ENCODE results near the gene BTBD17. TPM values are rescaled to one million over a fixed set of nuclear protein-coding genes. Genes with fewer than 3 reads are reported as not detected.

Gene BTBD17
- total RNA-seq, 1 donor from 2014 or later: not detected

GRCh38 chr17:74358697-74359096 is 3.0 kb downstream of the BTBD17 start:
- Mint-ChIP-seq H3K27me3 (peaks cover 40% of the 10 kb centered on the region), H3K4me3 (no peak overlapping the region), H3K9me3 (no peaks in the 10 kb centered on the region), H3K4me1 (peaks cover 8% of the 10 kb centered on the region), H3K36me3 (ENCODE audit: low read depth) (peaks cover 2% of the 10 kb centered on the region), H3K27ac (no peak overlapping the region)
- intact Hi-C loops (cut with micrococcal nuclease): no loop called here
- DNase-seq: no peak

GRCh38 chr17:74357466-74357809 is 4.2 kb downstream of the BTBD17 start:
- intact Hi-C loops (cut with micrococcal nuclease): no loop called here
- Mint-ChIP-seq H3K27me3 (peaks cover 49% of the 10 kb centered on the region), H3K36me3 (ENCODE audit: low read depth) (peaks cover 2% of the 10 kb centered on the region), H3K4me3 (no peak overlapping the region), H3K9me3 (no peaks in the 10 kb centered on the region), H3K4me1 (peaks cover 8% of the 10 kb centered on the region), H3K27ac (no peak overlapping the region)
- DNase-seq: no peak

DNA sequence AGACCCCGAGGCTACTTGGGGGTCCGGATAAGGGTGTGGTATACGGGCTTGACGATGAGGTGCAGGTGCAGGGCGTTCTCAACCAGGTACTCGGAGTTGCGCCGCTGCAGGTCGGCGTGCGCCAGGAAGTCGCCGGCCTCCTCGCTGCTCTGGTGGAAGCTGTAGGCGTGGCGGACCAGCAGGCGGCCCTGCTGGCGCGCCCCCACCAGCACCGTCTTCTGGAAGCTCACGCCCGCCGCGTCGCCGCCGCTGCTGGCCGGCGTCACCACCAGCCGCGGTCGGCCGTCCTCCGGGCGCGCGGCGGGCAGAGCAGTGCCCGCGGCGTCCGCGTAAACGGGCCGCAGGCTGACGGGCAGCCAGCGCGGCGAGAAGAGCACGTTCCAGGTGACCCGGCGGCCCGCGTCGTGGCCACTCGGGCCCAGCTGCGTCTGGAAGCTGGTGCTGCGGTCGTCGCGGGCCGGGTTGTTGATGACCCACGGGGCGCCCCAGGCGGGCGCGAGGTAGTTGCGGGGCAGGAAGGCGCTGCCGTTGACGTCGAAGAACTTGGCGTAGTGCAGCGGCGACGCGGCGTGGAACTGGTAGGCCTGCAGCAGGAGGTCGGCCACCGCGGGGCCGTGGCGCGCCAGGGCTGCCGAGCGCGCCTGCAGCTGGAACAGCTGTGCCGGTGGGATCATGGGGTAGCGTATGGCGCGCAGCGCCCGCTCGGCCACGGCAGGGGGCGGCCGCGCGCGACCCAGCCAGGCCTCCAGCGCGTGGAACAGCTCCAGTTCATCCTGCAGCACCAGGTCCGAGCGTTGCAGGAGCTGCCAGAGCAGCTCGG is 4.8 kb downstream of the BTBD17 start:
- H3K9me3 Mint-ChIP-seq: no peaks in the 10 kb centered on the region
- peaks cover 53% of the 10 kb centered on the region for H3K27me3 Mint-ChIP-seq
- H3K4me3 Mint-ChIP-seq: no peak overlapping the region
- H3K36me3 Mint-ChIP-seq (ENCODE audit: low read depth): peaks cover 2% of the 10 kb centered on the region
- H3K4me1 Mint-ChIP-seq: peaks cover 9% of the 10 kb centered on the region
- intact Hi-C loops (cut with micrococcal nuclease): loop anchor here (1.0 kb wide), 1 partner anchor 56 kb away; no protein-coding TSS in a partner anchor
- no peak overlapping the region for H3K27ac Mint-ChIP-seq
- DNase-seq: peak; percentile 69

GRCh38 chr17:74355065-74355464 is 6.6 kb downstream of the BTBD17 start:
- no peak for DNase-seq
- Mint-ChIP-seq H3K4me3 (no peak overlapping the region), H3K36me3 (ENCODE audit: low read depth) (peaks cover 2% of the 10 kb centered on the region), H3K27me3 (peaks cover 61% of the 10 kb centered on the region), H3K4me1 (peaks cover 9% of the 10 kb centered on the region), H3K27ac (no peak overlapping the region), H3K9me3 (no peaks in the 10 kb centered on the region)
- intact Hi-C loops (cut with micrococcal nuclease): loop anchor here (2.0 kb wide), 1 partner anchor 48 kb away; no protein-coding TSS in a partner anchor

GRCh38 chr17:74354561-74354960 is 7.1 kb downstream of the BTBD17 start:
- Mint-ChIP-seq H3K36me3 (ENCODE audit: low read depth) (peaks cover 2% of the 10 kb centered on the region), H3K9me3 (no peaks in the 10 kb centered on the region), H3K4me3 (no peak overlapping the region), H3K27me3 (peaks cover 63% of the 10 kb centered on the region), H3K4me1 (peaks cover 9% of the 10 kb centered on the region), H3K27ac (no peak overlapping the region)
- DNase-seq: no peak
- intact Hi-C loops (cut with micrococcal nuclease): loop anchor here (1.0 to 2.0 kb wide), 2 partner anchors 48 to 141 kb away; partner anchors contain the start of gene TTYH2

DNA sequence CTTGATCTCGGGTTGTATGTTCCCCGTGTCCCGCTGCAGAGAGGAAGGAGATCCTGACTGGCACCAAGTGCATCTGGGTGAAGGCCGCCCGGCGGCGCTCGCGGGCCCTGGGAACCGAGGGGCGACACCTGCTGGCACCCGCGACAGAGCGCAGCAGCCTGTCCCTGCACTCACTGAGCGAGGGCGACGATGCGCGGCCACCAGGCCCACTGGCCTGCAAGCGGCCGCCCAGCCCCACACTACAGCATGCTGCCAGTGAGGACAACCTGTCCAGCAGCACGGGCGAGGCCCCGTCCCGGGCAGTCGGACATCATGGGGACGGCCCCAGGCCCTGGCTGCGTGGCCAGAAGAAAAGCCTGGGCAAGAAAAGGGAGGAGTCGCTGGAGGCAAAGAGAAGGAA is 7.5 kb downstream of the BTBD17 start:
- peak; percentile 89 for DNase-seq
- H3K27ac Mint-ChIP-seq: no peak overlapping the region
- H3K4me3 Mint-ChIP-seq: no peak overlapping the region
- H3K4me1 Mint-ChIP-seq: peaks cover 9% of the 10 kb centered on the region
- no peaks in the 10 kb centered on the region for H3K9me3 Mint-ChIP-seq
- intact Hi-C loops (cut with micrococcal nuclease): loop anchor here (1.0 to 2.0 kb wide), 2 partner anchors 47 to 141 kb away; partner anchors contain the start of gene TTYH2
- peaks cover 62% of the 10 kb centered on the region for H3K27me3 Mint-ChIP-seq
- H3K36me3 Mint-ChIP-seq (ENCODE audit: low read depth): peaks cover 2% of the 10 kb centered on the region

DNA sequence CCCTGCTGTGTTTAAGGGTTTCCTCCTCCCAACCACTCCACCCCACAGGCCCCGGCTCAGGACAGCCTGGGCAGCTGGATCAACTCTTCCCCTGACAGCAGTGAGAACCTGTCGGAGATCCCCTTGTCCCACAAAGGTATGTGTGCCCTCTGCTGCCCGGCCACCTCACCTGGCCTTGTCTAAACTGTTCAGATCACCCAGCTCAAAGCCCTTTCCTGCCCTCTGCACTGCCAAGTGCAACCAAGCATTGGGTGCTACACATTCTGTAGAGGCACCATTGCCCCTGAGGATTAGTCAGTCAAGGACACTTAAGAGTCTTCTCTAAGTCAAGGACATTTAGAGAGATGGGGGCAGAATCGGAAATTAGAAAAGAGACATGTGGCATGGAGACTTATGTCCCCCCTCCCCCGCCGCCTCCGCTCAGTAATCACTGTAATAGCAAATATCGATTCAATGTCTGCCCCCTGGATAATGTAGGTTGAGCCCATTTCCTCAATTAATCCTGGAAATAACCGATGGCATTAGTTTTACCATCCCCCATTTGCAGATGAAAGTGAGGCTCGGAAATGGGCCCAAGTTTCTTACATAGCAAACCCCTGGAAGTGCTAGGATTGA is 8.1 kb downstream of the BTBD17 start:
- H3K4me3 Mint-ChIP-seq: no peak overlapping the region
- intact Hi-C loops (cut with micrococcal nuclease): loop anchor here (1.0 to 2.0 kb wide), 2 partner anchors 47 to 140 kb away; partner anchors contain the start of gene TTYH2
- DNase-seq: no peak
- no peak overlapping the region for H3K27ac Mint-ChIP-seq
- peaks cover 62% of the 10 kb centered on the region for H3K27me3 Mint-ChIP-seq
- no peaks in the 10 kb centered on the region for H3K9me3 Mint-ChIP-seq
- peaks cover 9% of the 10 kb centered on the region for H3K4me1 Mint-ChIP-seq
- peaks cover 1% of the 10 kb centered on the region for H3K36me3 Mint-ChIP-seq (ENCODE audit: low read depth)

DNA sequence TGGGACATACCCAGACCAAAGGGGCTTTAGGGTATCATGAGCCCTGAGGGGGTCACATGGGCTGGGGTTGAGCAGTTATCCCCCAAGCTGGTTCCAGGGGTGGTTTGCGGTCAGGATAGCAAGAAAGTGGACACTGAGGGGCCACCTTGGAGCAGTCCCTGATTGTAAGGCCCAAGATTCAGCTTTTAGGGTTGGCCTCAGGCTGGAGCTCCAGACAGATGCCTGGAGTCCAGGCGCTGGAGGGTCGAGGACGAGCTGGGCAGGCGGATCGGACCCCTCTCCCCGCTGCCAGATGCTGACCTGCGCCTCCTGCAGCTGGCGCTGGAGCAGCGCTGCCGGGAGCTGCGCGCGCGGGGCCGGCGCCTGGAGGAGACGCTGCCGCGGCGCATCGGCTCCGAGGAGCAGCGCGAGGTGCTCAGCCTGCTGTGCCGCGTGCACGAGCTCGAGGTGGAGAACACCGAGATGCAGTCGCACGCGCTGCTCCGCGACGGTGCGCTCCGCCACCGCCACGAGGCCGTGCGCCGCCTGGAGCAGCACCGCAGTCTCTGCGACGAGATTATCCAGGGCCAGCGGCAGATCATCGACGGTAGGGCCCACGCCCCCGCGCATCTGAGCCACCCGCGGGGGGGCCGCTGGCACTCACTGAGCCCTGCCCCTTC is 10.0 kb downstream of the BTBD17 start:
- no peak overlapping the region for H3K27ac Mint-ChIP-seq
- H3K9me3 Mint-ChIP-seq: no peaks in the 10 kb centered on the region
- DNase-seq: peak; percentile 70
- no peak overlapping the region for H3K4me3 Mint-ChIP-seq
- peaks cover 60% of the 10 kb centered on the region for H3K27me3 Mint-ChIP-seq
- intact Hi-C loops (cut with micrococcal nuclease): no loop called here
- peaks cover 7% of the 10 kb centered on the region for H3K4me1 Mint-ChIP-seq
- no peaks in the 10 kb centered on the region for H3K36me3 Mint-ChIP-seq (ENCODE audit: low read depth)

- intact Hi-C loops (cut with micrococcal nuclease): no loop called here
- H3K27ac Mint-ChIP-seq: no peak overlapping the region
- H3K36me3 Mint-ChIP-seq (ENCODE audit: low read depth): no peaks in the 10 kb centered on the region
Observed at GRCh38 chr17:74350486-74350885, 11.2 kb downstream of the BTBD17 start.

DNA sequence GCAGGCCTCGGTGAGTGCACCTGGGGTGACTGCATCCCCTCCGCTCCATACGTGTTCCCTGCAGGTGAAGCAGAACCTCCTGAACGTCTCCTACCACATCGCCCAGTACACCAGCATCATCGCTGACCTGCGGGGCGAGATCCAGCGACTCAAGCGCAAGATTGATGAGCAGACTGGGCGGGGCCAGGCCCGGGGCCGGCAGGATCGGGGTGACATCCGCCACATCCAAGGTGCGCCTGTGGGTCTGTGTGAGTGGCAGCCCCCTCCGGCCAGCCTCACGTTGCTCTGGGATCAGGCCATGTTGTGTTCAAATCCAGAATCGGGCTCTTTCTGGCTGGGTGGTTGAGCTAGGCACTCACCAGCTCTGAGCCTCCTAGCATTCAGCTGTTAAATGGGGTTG is 12.5 kb downstream of the BTBD17 start:
- DNase-seq: no peak
- intact Hi-C loops (cut with micrococcal nuclease): no loop called here
- H3K27me3 Mint-ChIP-seq: peaks cover 40% of the 10 kb centered on the region

More at GRCh38 chr17:74350486-74350885, 11.2 kb downstream of the BTBD17 start:
- no peak for DNase-seq
- Mint-ChIP-seq H3K4me3 (no peak overlapping the region), H3K9me3 (no peaks in the 10 kb centered on the region), H3K4me1 (peaks cover 7% of the 10 kb centered on the region), H3K27me3 (peaks cover 50% of the 10 kb centered on the region)

DNA sequence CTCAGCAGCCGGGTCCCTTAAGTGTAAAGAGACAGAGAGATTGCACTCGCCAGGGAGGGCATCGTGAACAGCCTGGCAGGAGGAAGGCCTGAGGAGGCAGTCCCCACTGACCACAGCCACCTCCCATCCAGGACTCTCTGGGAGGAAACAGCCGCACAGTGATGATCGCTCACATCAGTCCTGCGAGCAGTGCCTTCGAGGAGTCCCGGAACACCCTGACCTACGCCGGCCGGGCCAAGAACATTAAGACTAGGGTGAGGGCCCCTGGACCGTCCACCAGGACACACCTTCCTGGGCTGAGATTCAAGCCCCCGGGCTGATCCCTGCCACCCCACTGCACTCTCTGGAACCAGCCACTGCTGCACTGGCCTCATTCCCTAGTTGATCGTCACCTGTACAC is 14.0 kb downstream of the BTBD17 start:
- intact Hi-C loops (cut with micrococcal nuclease): no loop called here
- no peak for DNase-seq
- no peaks in the 10 kb centered on the region for H3K9me3 Mint-ChIP-seq
- no peak overlapping the region for H3K4me3 Mint-ChIP-seq
- H3K4me1 Mint-ChIP-seq: peaks cover 2% of the 10 kb centered on the region
- no peak overlapping the region for H3K27ac Mint-ChIP-seq
- H3K36me3 Mint-ChIP-seq (ENCODE audit: low read depth): no peaks in the 10 kb centered on the region
- peaks cover 25% of the 10 kb centered on the region for H3K27me3 Mint-ChIP-seq

More for the DNA sequence above, 12.5 kb downstream of the BTBD17 start:
- Mint-ChIP-seq H3K4me1 (peaks cover 6% of the 10 kb centered on the region), H3K4me3 (no peak overlapping the region), H3K9me3 (no peaks in the 10 kb centered on the region), H3K27ac (no peak overlapping the region), H3K36me3 (ENCODE audit: low read depth) (no peaks in the 10 kb centered on the region)

DNA sequence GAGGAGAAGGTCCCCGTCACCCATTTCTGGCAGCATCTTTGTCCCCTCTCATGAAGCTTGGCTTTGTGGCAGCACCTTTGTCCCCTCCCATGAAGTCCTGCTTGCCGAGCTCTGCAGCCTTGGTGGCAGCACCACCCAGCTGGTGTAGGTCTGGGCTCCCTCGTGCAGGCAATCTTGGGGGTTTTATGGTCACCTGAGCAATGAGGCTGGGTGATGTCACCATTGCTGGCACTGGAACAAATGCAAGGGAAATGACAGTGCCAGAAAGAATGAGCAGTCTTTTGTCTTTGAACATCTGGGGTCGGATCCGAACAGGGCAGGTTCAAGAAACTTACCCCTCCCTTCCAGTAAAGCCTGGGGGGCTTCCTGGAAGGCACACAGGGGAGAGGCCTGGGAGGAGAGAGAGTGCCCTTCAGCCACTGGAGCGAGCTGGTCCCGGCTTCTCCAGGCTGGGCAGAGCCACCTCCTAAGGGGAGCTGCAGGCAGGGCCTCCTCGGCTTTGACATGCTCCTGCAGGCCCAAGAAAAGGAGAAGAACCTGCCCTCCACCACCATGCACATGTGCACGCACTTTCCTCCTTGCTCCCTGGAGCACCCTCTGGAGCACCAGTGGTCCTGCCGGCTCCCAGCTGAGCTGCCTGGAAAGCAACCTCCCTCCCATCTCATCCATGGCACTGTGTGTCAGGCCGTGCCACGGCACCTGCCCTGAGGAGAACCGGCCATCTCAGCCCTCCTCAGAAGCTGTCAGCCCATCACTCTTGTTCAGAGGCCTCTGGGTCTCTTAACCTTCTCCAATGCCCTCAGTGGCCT is 16.0 kb downstream of the BTBD17 start:
- DNase-seq: no peak
- Mint-ChIP-seq H3K27me3 (peaks cover 15% of the 10 kb centered on the region), H3K4me3 (no peak overlapping the region), H3K4me1 (no peaks in the 10 kb centered on the region), H3K36me3 (ENCODE audit: low read depth) (no peaks in the 10 kb centered on the region), H3K9me3 (no peaks in the 10 kb centered on the region), H3K27ac (no peak overlapping the region)
- intact Hi-C loops (cut with micrococcal nuclease): no loop called here

- Mint-ChIP-seq H3K9me3 (no peaks in the 10 kb centered on the region), H3K36me3 (ENCODE audit: low read depth) (no peaks in the 10 kb centered on the region), H3K27me3 (peaks cover 8% of the 10 kb centered on the region), H3K27ac (no peak overlapping the region), H3K4me1 (no peaks in the 10 kb centered on the region), H3K4me3 (no peak overlapping the region)
- intact Hi-C loops (cut with micrococcal nuclease): no loop called here
- DNase-seq: no peak
Observed at GRCh38 chr17:74344658-74345057, 17.0 kb downstream of the BTBD17 start.

Measured in activated CD4-positive, alpha-beta T cell treated with anti-CD3 and anti-CD28 coated beads, Interleukin-2, amount 10 ng/mL, durations not matched to agents 24 days and 14 days (primary cell).